Osteocyte (in vitro differentiated cells): Measurements from ENCODE around the gene C3orf70. TPM values are rescaled to one million over a fixed set of nuclear protein-coding genes. Genes with fewer than 3 reads are reported as not detected.

Experiments
- DNase-seq: peaks from one replicate; pipeline ENCODE4 v3.0.0; 2021; ENCODE audit warnings: mixed read lengths; ENCODE audit not compliant: unreplicated experiment; ENCODE audit errors: extremely low spot score
- H3K27ac Mint-ChIP-seq: one replicate; pipeline ENCODE4 v1.8.0; 2021; ENCODE audit warnings: mild to moderate bottlenecking, mixed read lengths; ENCODE audit not compliant: unreplicated experiment
- H3K27me3 Mint-ChIP-seq: one replicate; pipeline ENCODE4 v1.8.0; 2021; ENCODE audit warnings: mixed read lengths; ENCODE audit not compliant: unreplicated experiment
- H3K36me3 Mint-ChIP-seq: one replicate; pipeline ENCODE4 v1.8.0; 2021; ENCODE audit warnings: mixed read lengths; ENCODE audit not compliant: unreplicated experiment
- H3K4me1 Mint-ChIP-seq: one replicate; pipeline ENCODE4 v1.8.0; 2021; ENCODE audit warnings: mixed read lengths; ENCODE audit not compliant: unreplicated experiment
- H3K4me3 Mint-ChIP-seq: one replicate; pipeline ENCODE4 v1.8.0; 2021; ENCODE audit warnings: mild to moderate bottlenecking, moderate library complexity, mixed read lengths; ENCODE audit not compliant: unreplicated experiment
- H3K9me3 Mint-ChIP-seq: one replicate; pipeline ENCODE4 v1.8.0; 2021; ENCODE audit warnings: mixed read lengths; ENCODE audit not compliant: unreplicated experiment
- total RNA-seq: library from RNA; stranded (reverse); gene quantifications from 2 replicates; pipeline ENCODE4 v1.2.1, GENCODE V29; 2021
- TF ChIP-seq, protein P1 (sequence below): fragments of 200-600 bp; sonication (generic); IDR thresholded peaks from 2 replicates; pipeline ENCODE4 v1.5.0; 2021; ENCODE audit warnings: antibody characterized with exemption, mild to moderate bottlenecking, moderate library complexity

C3orf70 gene
- total RNA-seq, 1 donor from 2014 or later, result 4.8 TPM

DNA sequence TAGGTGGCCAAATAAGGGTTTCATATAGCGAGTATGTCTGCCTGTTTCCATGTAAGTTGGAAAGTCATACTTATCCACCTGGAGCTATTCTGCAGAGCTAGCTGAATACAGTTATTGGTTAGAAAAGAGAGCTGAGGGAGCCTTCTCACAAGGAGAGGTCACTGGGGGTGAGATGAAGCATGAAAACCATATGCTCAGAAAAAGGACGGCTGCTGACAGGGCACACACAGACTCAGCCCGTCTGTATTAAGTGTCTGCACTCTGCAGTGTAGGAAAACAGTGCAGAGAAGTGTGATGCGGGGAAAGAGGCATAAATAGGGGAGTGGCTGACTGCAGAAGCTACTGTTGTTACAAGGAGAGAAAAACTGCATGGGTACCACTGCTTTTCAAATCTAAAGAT is 58.2 kb downstream of the C3orf70 start:
- H3K36me3 Mint-ChIP-seq, result no peaks in the 10 kb centered on the region
- H3K4me1 Mint-ChIP-seq, result peaks cover 4% of the 10 kb centered on the region
- no peak overlapping the region for H3K4me3 Mint-ChIP-seq
- TF ChIP-seq, protein P1, sequence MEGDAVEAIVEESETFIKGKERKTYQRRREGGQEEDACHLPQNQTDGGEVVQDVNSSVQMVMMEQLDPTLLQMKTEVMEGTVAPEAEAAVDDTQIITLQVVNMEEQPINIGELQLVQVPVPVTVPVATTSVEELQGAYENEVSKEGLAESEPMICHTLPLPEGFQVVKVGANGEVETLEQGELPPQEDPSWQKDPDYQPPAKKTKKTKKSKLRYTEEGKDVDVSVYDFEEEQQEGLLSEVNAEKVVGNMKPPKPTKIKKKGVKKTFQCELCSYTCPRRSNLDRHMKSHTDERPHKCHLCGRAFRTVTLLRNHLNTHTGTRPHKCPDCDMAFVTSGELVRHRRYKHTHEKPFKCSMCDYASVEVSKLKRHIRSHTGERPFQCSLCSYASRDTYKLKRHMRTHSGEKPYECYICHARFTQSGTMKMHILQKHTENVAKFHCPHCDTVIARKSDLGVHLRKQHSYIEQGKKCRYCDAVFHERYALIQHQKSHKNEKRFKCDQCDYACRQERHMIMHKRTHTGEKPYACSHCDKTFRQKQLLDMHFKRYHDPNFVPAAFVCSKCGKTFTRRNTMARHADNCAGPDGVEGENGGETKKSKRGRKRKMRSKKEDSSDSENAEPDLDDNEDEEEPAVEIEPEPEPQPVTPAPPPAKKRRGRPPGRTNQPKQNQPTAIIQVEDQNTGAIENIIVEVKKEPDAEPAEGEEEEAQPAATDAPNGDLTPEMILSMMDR, result no peak
- H3K27me3 Mint-ChIP-seq, result no peaks in the 10 kb centered on the region
- H3K27ac Mint-ChIP-seq, result no peak overlapping the region
- H3K9me3 Mint-ChIP-seq, result peaks cover 5% of the 10 kb centered on the region
- no peak for DNase-seq

DNA sequence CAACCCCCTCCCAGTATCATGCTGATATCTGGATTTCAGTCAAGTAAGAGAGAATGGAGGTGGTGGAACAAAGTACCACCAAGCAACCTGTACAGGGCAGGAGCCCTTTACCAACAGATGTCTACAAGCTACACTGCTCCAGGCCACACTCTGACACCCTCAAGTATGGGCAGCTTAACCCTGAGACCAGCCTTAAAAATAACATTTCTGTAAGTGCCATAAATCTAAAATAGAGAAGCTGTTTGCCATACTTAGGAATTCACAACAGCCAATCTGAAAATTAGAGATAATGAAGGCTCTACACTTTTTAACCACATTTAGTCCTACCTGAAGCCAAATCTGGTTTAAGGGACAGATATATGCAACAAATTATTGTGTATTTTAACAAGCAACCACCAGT is 59.7 kb downstream of the C3orf70 start:
- Mint-ChIP-seq H3K4me1 (peaks cover 9% of the 10 kb centered on the region), H3K4me3 (no peak overlapping the region), H3K36me3 (no peaks in the 10 kb centered on the region), H3K27me3 (no peaks in the 10 kb centered on the region), H3K9me3 (no peaks in the 10 kb centered on the region), H3K27ac (no peak overlapping the region)
- DNase-seq, result no peak
- TF ChIP-seq, protein P1, result no peak

DNA sequence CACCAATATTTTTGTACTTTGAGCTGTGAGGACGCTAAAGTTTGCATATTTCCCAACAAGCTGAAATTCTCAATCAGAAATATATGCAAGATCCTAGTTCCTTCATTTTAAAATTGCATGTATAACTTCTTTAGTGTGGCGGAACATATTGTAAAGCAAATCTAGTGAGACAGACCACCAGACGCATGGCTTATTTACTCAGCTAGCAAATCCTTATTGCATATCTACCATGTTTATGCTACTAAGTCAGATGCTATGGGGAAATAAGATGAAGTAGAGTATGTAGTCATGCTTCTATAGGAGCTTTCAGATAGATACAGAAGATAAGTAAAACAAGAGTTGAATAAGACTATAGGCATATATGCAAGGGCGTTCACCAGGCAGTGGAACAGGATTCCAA is 62.0 kb downstream of the C3orf70 start:
- no peaks in the 10 kb centered on the region for H3K36me3 Mint-ChIP-seq
- H3K4me3 Mint-ChIP-seq, result no peak overlapping the region
- DNase-seq, result no peak
- TF ChIP-seq, protein P1, result no peak
- H3K9me3 Mint-ChIP-seq, result no peaks in the 10 kb centered on the region
- no peak overlapping the region for H3K27ac Mint-ChIP-seq
- no peaks in the 10 kb centered on the region for H3K27me3 Mint-ChIP-seq
- H3K4me1 Mint-ChIP-seq, result peaks cover 9% of the 10 kb centered on the region

DNA sequence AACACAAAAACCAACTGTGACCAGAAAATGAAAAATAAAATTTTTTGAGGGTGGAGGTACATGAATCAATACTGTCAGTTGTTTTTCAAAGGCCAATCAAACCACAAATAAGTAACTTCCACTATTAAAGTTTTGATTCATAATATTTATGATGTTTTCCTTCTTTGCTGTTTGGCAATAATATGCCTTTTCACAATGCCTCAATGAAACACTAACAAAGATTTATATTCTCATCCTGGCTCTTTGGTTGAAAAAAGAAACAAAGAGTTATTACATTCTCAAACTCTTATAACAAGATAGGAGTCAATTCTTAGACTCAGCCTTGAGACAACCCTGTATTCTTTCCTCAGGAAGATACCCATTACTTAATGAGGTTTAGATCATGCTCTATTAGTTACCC is 63.1 kb downstream of the C3orf70 start:
- H3K4me1 Mint-ChIP-seq, result peaks cover 9% of the 10 kb centered on the region
- TF ChIP-seq, protein P1, result no peak
- H3K4me3 Mint-ChIP-seq, result no peak overlapping the region
- no peak for DNase-seq
- no peaks in the 10 kb centered on the region for H3K36me3 Mint-ChIP-seq
- no peaks in the 10 kb centered on the region for H3K9me3 Mint-ChIP-seq
- no peak overlapping the region for H3K27ac Mint-ChIP-seq
- H3K27me3 Mint-ChIP-seq, result no peaks in the 10 kb centered on the region

DNA sequence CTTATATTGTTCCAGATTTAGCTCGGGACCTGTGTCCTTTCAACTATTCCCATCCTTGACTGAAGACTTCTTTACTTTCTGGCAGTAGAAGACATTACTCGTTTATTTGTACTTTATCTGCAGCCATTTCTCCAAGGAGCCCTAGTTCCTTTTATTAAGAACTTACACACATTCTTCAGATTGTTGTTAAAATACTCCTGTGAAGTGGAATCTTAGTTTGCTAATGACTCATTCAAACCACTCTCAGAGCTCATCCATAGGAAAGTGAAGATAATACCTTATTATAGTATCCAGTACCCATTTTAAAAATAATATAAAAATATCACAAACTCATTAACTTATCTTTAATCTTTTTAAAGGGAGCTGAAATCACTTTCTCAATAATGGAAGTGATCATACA is 63.5 kb downstream of the C3orf70 start:
- Mint-ChIP-seq H3K4me1 (peaks cover 9% of the 10 kb centered on the region), H3K9me3 (no peaks in the 10 kb centered on the region), H3K36me3 (no peaks in the 10 kb centered on the region), H3K27ac (no peak overlapping the region), H3K4me3 (no peak overlapping the region), H3K27me3 (no peaks in the 10 kb centered on the region)
- TF ChIP-seq, protein P1, result no peak
- no peak for DNase-seq
